Measurements from ENCODE around the gene FTO. TPM values are rescaled to one million over a fixed set of nuclear protein-coding genes. Genes with fewer than 3 reads are reported as not detected.

Gene FTO
- total RNA-seq, 1 donor from 2014 or later = 65.8 TPM

- H3K27ac Mint-ChIP-seq = no peak overlapping the region
- no peak overlapping the region for H3K4me3 Mint-ChIP-seq
- peaks cover 7% of the 10 kb centered on the region for H3K4me1 Mint-ChIP-seq
- no peaks in the 10 kb centered on the region for H3K27me3 Mint-ChIP-seq
- intact Hi-C loops (cut with micrococcal nuclease) = no loop called here
- H3K9me3 Mint-ChIP-seq = peaks cover 4% of the 10 kb centered on the region
- H3K36me3 Mint-ChIP-seq (ENCODE audit: low read depth) = peaks cover 40% of the 10 kb centered on the region
- no peak for DNase-seq
- TF ChIP-seq CTCF (IDR thresholded peaks at IDR 0.05) = no peak
- ChIA-PET POLR2A (no interaction called here), CTCF (no interaction called here)
- no peak for ATAC-seq (ENCODE audit: low read depth)
Measured at GRCh38 chr16:53849994-53850393, 146.0 kb downstream of the FTO start.

- Mint-ChIP-seq H3K27me3 (no peaks in the 10 kb centered on the region), H3K9me3 (peaks cover 4% of the 10 kb centered on the region), H3K27ac (no peak overlapping the region), H3K36me3 (ENCODE audit: low read depth) (peaks cover 30% of the 10 kb centered on the region), H3K4me3 (no peak overlapping the region), H3K4me1 (peaks cover 4% of the 10 kb centered on the region)
- ChIA-PET CTCF (no interaction called here), POLR2A (no interaction called here)
- intact Hi-C loops (cut with micrococcal nuclease) = no loop called here
- no peak for DNase-seq
- TF ChIP-seq CTCF (IDR thresholded peaks at IDR 0.05) = no peak
- no peak for ATAC-seq (ENCODE audit: low read depth)
Measured at GRCh38 chr16:53852678-53853077, 148.7 kb downstream of the FTO start.

- TF ChIP-seq CTCF (IDR thresholded peaks at IDR 0.05) = no peak
- no peaks in the 10 kb centered on the region for H3K27me3 Mint-ChIP-seq
- H3K4me1 Mint-ChIP-seq = no peaks in the 10 kb centered on the region
- POLR2A ChIA-PET = no interaction called here
- CTCF ChIA-PET = no interaction called here
- intact Hi-C loops (cut with micrococcal nuclease) = no loop called here
- DNase-seq (no peak), ATAC-seq (ENCODE audit: low read depth) (no peak)
- H3K9me3 Mint-ChIP-seq = peaks cover 4% of the 10 kb centered on the region
- no peak overlapping the region for H3K4me3 Mint-ChIP-seq
- peaks cover 28% of the 10 kb centered on the region for H3K36me3 Mint-ChIP-seq (ENCODE audit: low read depth)
- H3K27ac Mint-ChIP-seq = no peak overlapping the region
Measured at GRCh38 chr16:53855056-53855455, 151.1 kb downstream of the FTO start.

- TF ChIP-seq CTCF (IDR thresholded peaks at IDR 0.05) = no peak
- intact Hi-C loops (cut with micrococcal nuclease) = no loop called here
- ChIA-PET CTCF (no interaction called here), POLR2A (no interaction called here)
- Mint-ChIP-seq H3K9me3 (peaks cover 4% of the 10 kb centered on the region), H3K27ac (no peak overlapping the region), H3K36me3 (ENCODE audit: low read depth) (peaks cover 31% of the 10 kb centered on the region), H3K4me3 (no peak overlapping the region), H3K27me3 (no peaks in the 10 kb centered on the region), H3K4me1 (no peaks in the 10 kb centered on the region)
- no peak for DNase-seq
- ATAC-seq (ENCODE audit: low read depth) = no peak
Measured at GRCh38 chr16:53855511-53855910, 151.6 kb downstream of the FTO start.

GRCh38 chr16:53859995-53860540 is 156.1 kb downstream of the FTO start:
- DNase-seq (no peak), ATAC-seq (ENCODE audit: low read depth) (no peak)
- Mint-ChIP-seq H3K9me3 (no peaks in the 10 kb centered on the region), H3K4me3 (no peak overlapping the region), H3K27ac (no peak overlapping the region), H3K36me3 (ENCODE audit: low read depth) (peaks cover 23% of the 10 kb centered on the region), H3K4me1 (peaks cover 3% of the 10 kb centered on the region), H3K27me3 (no peaks in the 10 kb centered on the region)
- ChIA-PET CTCF (no interaction called here), POLR2A (no interaction called here)
- intact Hi-C loops (cut with micrococcal nuclease) = no loop called here
- TF ChIP-seq CTCF (IDR thresholded peaks at IDR 0.05) = no peak

All from activated B cell treated with CpG ODN at 0.5 μM for 24 hours (primary cell).